Measurements from ENCODE around the gene TARDBP.

- TF ChIP-seq, protein P1, sequence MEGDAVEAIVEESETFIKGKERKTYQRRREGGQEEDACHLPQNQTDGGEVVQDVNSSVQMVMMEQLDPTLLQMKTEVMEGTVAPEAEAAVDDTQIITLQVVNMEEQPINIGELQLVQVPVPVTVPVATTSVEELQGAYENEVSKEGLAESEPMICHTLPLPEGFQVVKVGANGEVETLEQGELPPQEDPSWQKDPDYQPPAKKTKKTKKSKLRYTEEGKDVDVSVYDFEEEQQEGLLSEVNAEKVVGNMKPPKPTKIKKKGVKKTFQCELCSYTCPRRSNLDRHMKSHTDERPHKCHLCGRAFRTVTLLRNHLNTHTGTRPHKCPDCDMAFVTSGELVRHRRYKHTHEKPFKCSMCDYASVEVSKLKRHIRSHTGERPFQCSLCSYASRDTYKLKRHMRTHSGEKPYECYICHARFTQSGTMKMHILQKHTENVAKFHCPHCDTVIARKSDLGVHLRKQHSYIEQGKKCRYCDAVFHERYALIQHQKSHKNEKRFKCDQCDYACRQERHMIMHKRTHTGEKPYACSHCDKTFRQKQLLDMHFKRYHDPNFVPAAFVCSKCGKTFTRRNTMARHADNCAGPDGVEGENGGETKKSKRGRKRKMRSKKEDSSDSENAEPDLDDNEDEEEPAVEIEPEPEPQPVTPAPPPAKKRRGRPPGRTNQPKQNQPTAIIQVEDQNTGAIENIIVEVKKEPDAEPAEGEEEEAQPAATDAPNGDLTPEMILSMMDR (conservative IDR thresholded peaks at IDR 0.05; ENCODE audit: low read depth, low read length): no peak
- no peak for TF ChIP-seq EZH2 (IDR thresholded peaks at IDR 0.05; ENCODE audit: borderline replicate concordance, low read depth, low read length, poor library complexity, severe bottlenecking)
Observed at GRCh38 chr1:11072216-11072917, 59.9 kb downstream of the TARDBP start.
